ENCODE results near the gene CTNNA3. TPM values are rescaled to one million over a fixed set of nuclear protein-coding genes. Genes with fewer than 3 reads are reported as not detected.

CTNNA3 gene
- total and polyA plus RNA-seq, 4 donors = 0.16 to 2.4 (median 1.4) TPM

- DNase-seq (ENCODE audit: low spot score) = no peak
- no peaks in the 10 kb centered on the region for H3K4me1 ChIP-seq (ENCODE audit: control insufficient read depth in 4 of 4, insufficient read depth in 4 of 4, low read length in 3 of 4)
- TF ChIP-seq TAF1 (conservative IDR thresholded peaks at IDR 0.05) (no peak), FOXA2 (IDR thresholded peaks at IDR 0.05) (no peak), ATF3 (IDR thresholded peaks at IDR 0.05) (no peak), SP1 (IDR thresholded peaks at IDR 0.05) (no peak), REST (IDR thresholded peaks at IDR 0.05) (no peak), EGR1 (IDR thresholded peaks at IDR 0.05; ENCODE audit: low read depth in 2 of 2) (no peak)
- H3K36me3 ChIP-seq (ENCODE audit: control insufficient read depth in 4 of 4, insufficient read depth in 3 of 4, low read depth in 1 of 4, low read length in 3 of 4) = no peaks in the 10 kb centered on the region
- H3K27me3 ChIP-seq (ENCODE audit: control insufficient read depth in 4 of 4, insufficient read depth in 4 of 4, low read length in 3 of 4) = no peaks in the 10 kb centered on the region
- no peak overlapping the region for H3K27ac ChIP-seq (ENCODE audit: low read depth in 1 of 2, low read length in 2 of 2)
- no peak overlapping the region for H3K4me3 ChIP-seq (ENCODE audit: low read depth in 1 of 3, low read length in 3 of 3)
- peaks cover 0 to 3% (median 0%) of the 10 kb centered on the region in 4 donors for H3K9me3 ChIP-seq (ENCODE audit: control insufficient read depth in 4 of 4, low read length in 3 of 4)
- no peak overlapping the region for H3K9ac ChIP-seq (ENCODE audit: low read depth in 1 of 2, low read length in 2 of 2)
- WGBS = 65% methylated on average over 1 of the region's 1 CpG
Measured at GRCh38 chr10:66822801-66823200, 873.2 kb downstream of the CTNNA3 start.

DNA sequence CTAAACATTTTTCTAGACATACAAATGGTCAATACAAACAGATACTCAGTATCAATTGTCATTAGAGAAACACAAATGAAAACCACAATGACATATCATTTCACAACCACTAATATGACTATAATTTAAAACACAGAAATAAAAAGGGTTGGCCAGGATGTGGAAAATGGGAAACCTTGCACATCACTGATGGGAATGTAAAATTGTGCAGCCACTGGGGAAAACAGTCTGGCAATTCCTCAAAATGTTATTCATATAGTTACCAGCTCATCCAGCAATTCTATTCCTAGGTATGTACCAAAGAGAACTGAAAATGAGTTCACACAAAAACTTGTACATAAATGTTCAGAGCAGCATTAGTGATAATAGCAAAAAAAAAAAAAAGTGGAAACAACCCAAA is 876.3 kb downstream of the CTNNA3 start:
- Histone ChIP-seq H3K4me1 (ENCODE audit: control insufficient read depth in 4 of 4, insufficient read depth in 4 of 4, low read length in 3 of 4) (no peaks in the 10 kb centered on the region), H3K9me3 (ENCODE audit: control insufficient read depth in 4 of 4, low read length in 3 of 4) (peaks cover 0 to 3% (median 0%) of the 10 kb centered on the region in 4 donors), H3K27me3 (ENCODE audit: control insufficient read depth in 4 of 4, insufficient read depth in 4 of 4, low read length in 3 of 4) (no peaks in the 10 kb centered on the region), H3K27ac (ENCODE audit: low read depth in 1 of 2, low read length in 2 of 2) (no peak overlapping the region), H3K4me3 (ENCODE audit: low read depth in 1 of 3, low read length in 3 of 3) (no peak overlapping the region), H3K36me3 (ENCODE audit: control insufficient read depth in 4 of 4, insufficient read depth in 3 of 4, low read depth in 1 of 4, low read length in 3 of 4) (no peaks in the 10 kb centered on the region), H3K9ac (ENCODE audit: low read depth in 1 of 2, low read length in 2 of 2) (no peak overlapping the region)
- DNase-seq (ENCODE audit: low spot score) = no peak
- TF ChIP-seq JUND (IDR thresholded peaks at IDR 0.05) (no peak), TAF1 (conservative IDR thresholded peaks at IDR 0.05) (no peak), ZBTB33 (IDR thresholded peaks at IDR 0.05) (no peak), EGR1 (IDR thresholded peaks at IDR 0.05; ENCODE audit: low read depth in 2 of 2) (no peak), REST (IDR thresholded peaks at IDR 0.05) (no peak), ATF3 (IDR thresholded peaks at IDR 0.05) (no peak), FOXA1 (IDR thresholded peaks at IDR 0.05) (no peak), GABPA (IDR thresholded peaks at IDR 0.05 in 1 of 2, conservative IDR thresholded peaks at IDR 0.05 in 1 of 2) (no peak), HNF4G (IDR thresholded peaks at IDR 0.05) (no peak), SP1 (IDR thresholded peaks at IDR 0.05) (no peak), MAX (IDR thresholded peaks at IDR 0.05) (no peak), FOXA2 (IDR thresholded peaks at IDR 0.05) (no peak), HNF4A (conservative IDR thresholded peaks at IDR 0.05) (no peak), NR2F2 (IDR thresholded peaks at IDR 0.05) (no peak), RAD21 (IDR thresholded peaks at IDR 0.05) (no peak), YY1 (IDR thresholded peaks at IDR 0.05) (no peak), RXRA (IDR thresholded peaks at IDR 0.05) (no peak)
- TF ChIP-seq, protein P1, sequence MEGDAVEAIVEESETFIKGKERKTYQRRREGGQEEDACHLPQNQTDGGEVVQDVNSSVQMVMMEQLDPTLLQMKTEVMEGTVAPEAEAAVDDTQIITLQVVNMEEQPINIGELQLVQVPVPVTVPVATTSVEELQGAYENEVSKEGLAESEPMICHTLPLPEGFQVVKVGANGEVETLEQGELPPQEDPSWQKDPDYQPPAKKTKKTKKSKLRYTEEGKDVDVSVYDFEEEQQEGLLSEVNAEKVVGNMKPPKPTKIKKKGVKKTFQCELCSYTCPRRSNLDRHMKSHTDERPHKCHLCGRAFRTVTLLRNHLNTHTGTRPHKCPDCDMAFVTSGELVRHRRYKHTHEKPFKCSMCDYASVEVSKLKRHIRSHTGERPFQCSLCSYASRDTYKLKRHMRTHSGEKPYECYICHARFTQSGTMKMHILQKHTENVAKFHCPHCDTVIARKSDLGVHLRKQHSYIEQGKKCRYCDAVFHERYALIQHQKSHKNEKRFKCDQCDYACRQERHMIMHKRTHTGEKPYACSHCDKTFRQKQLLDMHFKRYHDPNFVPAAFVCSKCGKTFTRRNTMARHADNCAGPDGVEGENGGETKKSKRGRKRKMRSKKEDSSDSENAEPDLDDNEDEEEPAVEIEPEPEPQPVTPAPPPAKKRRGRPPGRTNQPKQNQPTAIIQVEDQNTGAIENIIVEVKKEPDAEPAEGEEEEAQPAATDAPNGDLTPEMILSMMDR (IDR thresholded peaks at IDR 0.05; ENCODE audit: low read depth, low read length, missing input control) = no peak
